Glomerular visceral epithelial cell (primary cell): ENCODE results near the gene DCAF16.
"Not testable (repeated sequence)": the region's sequence is repeated elsewhere in the genome, so short reads cannot be mapped to it uniquely, and the experiment has no call there.

Experiments
- DNase-seq: peaks from one replicate; pipeline ENCODE4 v3.0.0-alpha.2; 2016; ENCODE audit errors: extremely low spot score

DCAF16 gene

DNA sequence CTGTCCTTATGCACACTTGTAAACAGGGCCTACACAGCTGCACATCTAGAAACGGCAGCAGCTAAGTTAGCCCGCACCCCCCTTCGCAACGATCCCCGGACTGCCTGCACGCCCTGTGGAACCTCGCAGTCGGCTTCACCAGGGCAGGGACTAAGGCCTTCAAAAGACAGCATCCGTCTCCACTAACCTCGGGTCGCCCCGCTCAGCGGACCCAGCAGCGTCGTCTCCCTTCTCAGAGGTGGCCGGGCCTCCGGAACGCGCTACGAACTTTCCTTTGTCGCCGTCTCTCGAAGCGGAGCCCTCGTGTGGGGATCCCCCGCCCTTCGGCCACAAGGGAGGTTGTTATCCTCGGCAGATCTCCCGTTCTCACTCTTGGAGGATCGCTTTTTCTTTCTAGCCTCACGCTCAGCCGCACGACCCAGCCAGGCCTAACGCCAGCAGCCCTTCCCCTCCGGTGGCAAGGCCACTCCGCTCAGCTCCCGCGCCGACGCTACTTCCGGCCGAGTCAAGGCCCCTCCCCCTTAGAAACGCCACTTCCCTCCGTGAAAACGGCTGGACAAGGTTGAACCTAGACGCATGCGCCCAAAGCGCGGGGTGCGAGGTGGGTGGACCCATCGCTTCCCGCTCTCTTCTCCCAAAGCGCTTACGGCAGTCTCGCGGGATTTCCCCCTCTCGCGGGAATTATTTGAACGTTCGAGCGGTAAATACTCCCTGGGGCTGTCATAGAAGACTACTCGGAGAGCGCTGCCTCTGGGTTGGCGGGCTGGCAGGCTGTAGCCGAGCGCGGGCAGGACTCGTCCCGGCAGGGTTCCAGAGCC, at the start of gene DCAF16, which contains the start of gene NCAPG:
DCAF16 (minus strand) TSS at position 498 of the 818 bp plus-strand sequence. CDS start 6,616 bp downstream, outside the sequence.
NCAPG (plus strand) TSS at position 720 of the 818 bp plus-strand sequence. CDS start 99 bp downstream, outside the sequence.
- peak; percentile 100 for DNase-seq

- DNase-seq = no peak
Observed at GRCh38 chr4:17859793-17860406, 49.3 kb upstream of the DCAF16 start.

- no peak for DNase-seq
Observed at GRCh38 chr4:17854036-17854435, 43.5 kb upstream of the DCAF16 start.

GRCh38 chr4:17851959-17852358, 41.4 kb upstream of the DCAF16 start:
- DNase-seq = no peak

DNA sequence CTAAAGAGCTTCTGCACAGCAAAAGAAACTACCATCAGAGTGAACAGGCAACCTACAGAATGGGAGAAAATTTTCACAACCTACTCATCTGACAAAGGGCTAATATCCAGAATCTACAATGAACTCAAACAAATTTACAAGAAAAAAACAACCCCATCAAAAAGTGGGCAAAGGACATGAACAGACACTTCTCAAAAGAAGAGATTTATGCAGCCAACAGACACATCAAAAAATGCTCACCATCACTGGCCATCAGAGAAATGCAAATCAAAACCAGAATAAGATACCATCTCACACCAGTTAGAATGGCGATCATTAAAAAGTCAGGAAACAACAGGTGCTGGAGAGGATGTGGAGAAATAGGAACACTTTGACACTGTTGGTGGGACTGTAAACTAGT, 39.7 kb upstream of the DCAF16 start:
- not testable (repeated sequence) for DNase-seq

- DNase-seq = peak; percentile 3
Observed at GRCh38 chr4:17846266-17846665, 35.7 kb upstream of the DCAF16 start.

DNA sequence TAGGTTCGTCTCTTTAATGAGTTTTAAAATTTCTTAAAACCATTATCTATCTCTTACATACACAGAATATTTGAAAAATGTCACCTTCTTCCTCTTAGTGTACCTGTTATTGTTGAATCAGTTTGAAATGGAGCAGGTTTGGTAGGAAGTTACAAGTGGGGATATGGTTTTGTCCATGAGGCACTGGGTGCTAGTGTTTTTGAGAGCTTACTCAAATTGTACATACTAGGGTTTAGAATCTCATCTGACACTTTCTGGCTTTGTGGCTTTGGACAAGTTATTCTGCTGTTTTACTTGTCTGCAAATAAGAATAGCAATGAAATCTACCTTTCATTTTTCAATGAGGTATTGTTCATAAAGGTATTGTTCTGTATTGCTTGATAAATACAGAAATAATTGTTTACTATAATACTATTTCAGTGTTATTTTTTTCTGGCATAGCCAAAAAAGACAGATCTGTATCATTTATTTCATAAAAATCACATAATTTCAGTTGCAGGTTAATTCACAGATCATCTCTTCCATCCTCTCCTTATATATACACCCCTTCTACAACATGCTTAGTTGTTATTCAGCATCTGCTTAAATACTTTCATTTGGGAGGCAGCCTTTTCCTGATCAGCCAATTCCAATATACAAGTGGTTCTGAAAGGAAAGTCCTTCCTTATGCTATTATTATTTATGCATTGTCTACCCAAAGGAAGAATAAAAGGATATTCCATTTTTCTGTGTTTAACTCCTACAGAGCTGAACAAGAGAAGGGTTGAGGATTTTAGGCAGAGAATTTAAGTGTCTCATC, 13.5 kb upstream of the DCAF16 start:
- no peak for DNase-seq

DNA sequence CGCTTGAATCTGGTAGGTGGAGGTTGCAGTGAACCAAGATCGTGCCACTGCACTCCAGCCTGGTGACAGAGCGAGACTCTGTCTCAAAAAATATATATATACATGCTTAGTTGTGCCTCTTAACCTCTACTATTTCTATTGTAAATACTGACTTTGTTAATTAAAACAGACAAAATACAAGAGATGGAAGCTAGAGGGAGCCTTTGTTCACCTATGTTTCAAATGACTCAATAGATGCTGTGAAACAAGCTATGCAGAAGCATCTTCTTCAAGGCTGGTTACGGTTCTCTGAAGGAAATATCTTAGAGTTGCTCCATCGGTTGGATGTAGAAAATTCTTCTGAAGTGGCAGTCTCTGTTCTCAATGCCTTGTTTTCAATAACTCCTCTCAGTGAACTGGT, 6.5 kb upstream of the DCAF16 start:
- peak; percentile 52 for DNase-seq

GRCh38 chr4:17816142-17816541, 5.6 kb upstream of the DCAF16 start:
- no peak for DNase-seq

DNA sequence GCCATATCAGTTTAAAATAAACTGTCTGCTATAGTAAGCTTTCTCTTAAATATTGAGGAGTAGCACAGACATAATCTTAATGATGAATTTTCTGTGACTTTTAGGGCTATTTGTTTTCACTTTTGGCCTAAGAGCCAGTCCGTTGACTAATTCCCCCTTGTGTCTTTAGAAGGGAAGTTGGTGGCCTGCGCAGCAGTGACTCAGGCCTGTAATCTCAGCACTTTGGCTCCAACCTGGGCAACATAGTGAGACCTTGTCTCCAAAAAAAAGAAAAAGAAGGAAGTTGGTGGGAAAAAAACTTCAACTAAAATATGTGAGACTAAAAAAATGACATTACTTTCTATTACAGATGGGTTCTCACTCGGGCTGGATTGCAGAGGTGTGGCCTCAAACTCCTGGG, 3.6 kb upstream of the DCAF16 start:
- peak; percentile 24 for DNase-seq

DNA sequence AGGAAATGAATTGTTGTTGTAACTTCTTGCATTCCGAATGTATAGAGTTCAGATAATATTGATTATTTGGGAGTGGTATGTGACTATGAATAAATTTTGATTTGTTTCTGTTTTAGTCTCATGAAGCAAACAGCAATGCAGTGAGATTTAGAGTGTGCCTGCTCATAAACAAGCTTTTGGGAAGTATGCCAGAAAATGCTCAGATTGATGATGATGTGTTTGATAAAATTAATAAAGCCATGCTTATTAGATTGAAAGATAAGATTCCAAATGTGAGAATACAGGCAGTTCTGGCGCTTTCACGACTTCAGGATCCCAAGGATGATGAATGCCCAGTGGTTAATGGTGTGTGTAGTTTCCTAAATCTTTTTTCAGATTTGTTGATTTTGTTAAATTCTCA, 2.2 kb upstream of the DCAF16 start:
- no peak for DNase-seq

DNA sequence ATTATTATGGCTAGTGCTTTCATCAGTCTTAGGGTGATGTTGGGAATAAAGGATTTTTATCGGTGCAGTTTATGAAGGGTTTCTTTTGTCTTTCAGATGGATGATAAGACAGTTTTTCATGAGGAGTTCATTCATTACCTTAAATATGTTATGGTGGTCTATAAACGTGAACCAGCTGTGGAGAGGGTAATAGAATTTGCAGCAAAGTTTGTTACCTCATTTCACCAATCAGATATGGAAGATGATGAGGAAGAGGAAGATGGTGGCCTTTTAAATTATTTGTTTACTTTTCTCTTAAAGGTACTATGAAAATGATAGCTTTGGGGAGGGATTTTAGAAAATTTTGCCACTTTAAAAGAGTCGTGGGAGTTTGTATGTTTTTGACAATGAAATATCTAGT, 1.6 kb upstream of the DCAF16 start:
- no peak for DNase-seq

GRCh38 chr4:17811078-17811603, 584 bp upstream of the DCAF16 start:
- DNase-seq = no peak

GRCh38 chr4:17809667-17810066, 890 bp downstream of the DCAF16 start:
- DNase-seq = no peak

- no peak for DNase-seq
Observed at GRCh38 chr4:17807446-17807845, 3.1 kb downstream of the DCAF16 start.

- no peak for DNase-seq
Observed at GRCh38 chr4:17805580-17806155, 4.9 kb downstream of the DCAF16 start.

DNA sequence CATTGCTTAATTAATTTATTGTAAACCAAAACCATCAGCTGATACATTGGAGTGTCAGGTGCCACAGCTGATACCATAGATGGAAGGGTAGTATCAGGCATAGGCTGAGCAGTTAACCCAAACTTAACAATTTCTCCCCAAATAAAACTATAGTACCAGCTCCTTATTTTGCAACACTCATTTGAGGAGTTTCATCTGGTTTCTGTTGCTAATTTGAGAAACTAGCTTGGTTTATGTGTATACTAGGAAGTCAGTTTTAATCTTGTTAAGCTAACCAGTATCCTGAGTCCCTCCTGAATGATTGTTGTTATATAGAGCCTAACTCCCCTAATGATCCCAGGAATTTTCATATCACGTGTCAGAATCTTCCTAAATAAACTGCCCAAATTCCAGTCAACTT, 12.7 kb downstream of the DCAF16 start:
- no peak for DNase-seq

GRCh38 chr4:17794730-17795129, 15.8 kb downstream of the DCAF16 start:
- DNase-seq = no peak

DNA sequence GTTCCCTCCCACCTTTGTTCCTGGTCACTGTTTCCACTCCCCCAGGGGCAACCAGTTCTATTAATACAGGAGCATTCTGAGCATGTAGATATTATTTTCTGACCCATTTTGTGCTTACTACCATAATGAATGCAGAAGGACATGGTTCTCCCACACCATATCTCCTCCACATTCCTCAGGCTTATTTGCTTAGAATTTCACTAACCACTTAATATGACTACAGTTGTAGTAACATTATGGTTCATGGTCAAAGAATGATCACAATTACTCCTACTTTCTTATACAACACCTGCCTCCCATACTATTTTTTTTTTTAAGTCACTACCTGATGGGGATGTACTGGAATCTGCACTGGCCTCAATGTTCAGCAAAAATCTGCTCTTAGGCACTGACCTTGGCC, 21.6 kb downstream of the DCAF16 start:
- no peak for DNase-seq

DNA sequence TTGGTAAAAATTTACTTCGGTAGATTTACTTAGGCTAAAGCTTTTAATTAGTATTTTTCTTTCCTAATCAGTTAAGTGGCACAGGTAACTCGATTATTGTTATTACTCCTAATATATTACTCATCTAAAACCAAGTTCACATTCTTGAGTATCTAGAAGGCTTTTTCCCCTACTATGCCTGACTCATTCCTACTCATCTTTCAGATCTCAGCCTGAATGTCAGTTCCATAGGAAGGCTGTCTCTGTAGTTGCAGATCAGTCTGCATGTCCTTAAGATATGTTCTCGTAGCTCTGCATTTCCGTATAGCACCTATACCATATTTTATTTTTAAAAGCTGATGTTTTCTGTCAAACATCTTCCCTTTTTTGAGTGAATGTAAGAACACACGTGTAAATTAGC, 23.2 kb downstream of the DCAF16 start:
- DNase-seq = peak; percentile 44

GRCh38 chr4:17786567-17786966, 24.0 kb downstream of the DCAF16 start:
- DNase-seq = no peak

- DNase-seq = no peak
Observed at GRCh38 chr4:17785858-17786257, 24.7 kb downstream of the DCAF16 start.
